ENCODE results near the gene EARS2.
"Not testable (repeated sequence)": the region's sequence is repeated elsewhere in the genome, so short reads cannot be mapped to it uniquely, and the experiment has no call there.

The EARS2 gene

GRCh38 chr16:23556881-23557778 lies at the start of gene EARS2, which contains the start of gene UBFD1:
EARS2 (minus strand) TSS chr16:23557350; CDS start chr16:23557343, 7 bp downstream.
UBFD1 (plus strand) TSS chr16:23557727; CDS start chr16:23557743, 16 bp downstream.
- peak; percentile 99 for DNase-seq

- peak; percentile 7 for DNase-seq
Measured at GRCh38 chr16:23597003-23597756, 40.0 kb upstream of the EARS2 start.

GRCh38 chr16:23595951-23596720 lies 39.0 kb upstream of the EARS2 start, which contains the start of gene NDUFAB1:
NDUFAB1 (minus strand) TSS chr16:23596316; CDS start chr16:23596290, 26 bp downstream.
- DNase-seq: peak; percentile 95

GRCh38 chr16:23595246-23595950 lies 38.2 kb upstream of the EARS2 start:
- peak; percentile 17 for DNase-seq

GRCh38 chr16:23594186-23594585 lies 37.0 kb upstream of the EARS2 start:
- DNase-seq: no peak

GRCh38 chr16:23590181-23590580 lies 33.0 kb upstream of the EARS2 start:
- DNase-seq: no peak

GRCh38 chr16:23587726-23588125 lies 30.6 kb upstream of the EARS2 start:
- DNase-seq: no peak

- DNase-seq: no peak
Measured at GRCh38 chr16:23584186-23585076, 27.3 kb upstream of the EARS2 start.

- not testable (repeated sequence) for DNase-seq
Measured at GRCh38 chr16:23583271-23583670, 26.1 kb upstream of the EARS2 start.

GRCh38 chr16:23581764-23582163 lies 24.6 kb upstream of the EARS2 start:
- no peak for DNase-seq

- DNase-seq: no peak
Measured at GRCh38 chr16:23580391-23580790, 23.2 kb upstream of the EARS2 start.

- no peak for DNase-seq
Measured at GRCh38 chr16:23579371-23579770, 22.2 kb upstream of the EARS2 start.

- DNase-seq: no peak
Measured at GRCh38 chr16:23578101-23578830, 21.1 kb upstream of the EARS2 start.

GRCh38 chr16:23577493-23577892 lies 20.3 kb upstream of the EARS2 start:
- no peak for DNase-seq

GRCh38 chr16:23575834-23576233 lies 18.7 kb upstream of the EARS2 start:
- DNase-seq: no peak

GRCh38 chr16:23573817-23574216 lies 16.7 kb upstream of the EARS2 start:
- no peak for DNase-seq

GRCh38 chr16:23572394-23572793 lies 15.2 kb upstream of the EARS2 start:
- no peak for DNase-seq

GRCh38 chr16:23571895-23572294 lies 14.7 kb upstream of the EARS2 start:
- no peak for DNase-seq

GRCh38 chr16:23570992-23571632 lies 14.0 kb upstream of the EARS2 start:
- DNase-seq: no peak

- DNase-seq: no peak
Measured at GRCh38 chr16:23567602-23568001, 10.5 kb upstream of the EARS2 start.
